HepG2 (cell line): Measurements from ENCODE around the gene ZNF320. TPM values are rescaled to one million over a fixed set of nuclear protein-coding genes. Genes with fewer than 3 reads are reported as not detected.
"Not testable (repeated sequence)": the region's sequence is repeated elsewhere in the genome, so short reads cannot be mapped to it uniquely, and the experiment has no call there.

Source experiments
- ELF1 ChIP-seq: sonication (generic); formaldehyde crosslinking; IDR thresholded peaks from 2 replicates; pipeline ENCODE4 v1.4.0; 2020; ENCODE audit warnings: missing genetic modification reagents
- FOXO1 ChIP-seq: sonication (generic); formaldehyde crosslinking; IDR thresholded peaks from 2 replicates; pipeline ENCODE4 v1.4.0; 2020; ENCODE audit warnings: missing genetic modification reagents
- FOXP1 ChIP-seq, 2 experiments: fragments of 450-650 bp in 1 of 2; IDR thresholded peaks; 2 replicates each; pipeline ENCODE4 v1.6.1; 2017 to 2018; ENCODE audit warnings: antibody characterized with exemption in 1 of 2
- ISL2 ChIP-seq: sonication (generic); formaldehyde crosslinking; IDR thresholded peaks from 2 replicates; pipeline ENCODE4 v1.5.0; 2020; ENCODE audit warnings: missing genetic modification reagents
- MYC ChIP-seq: sonication (generic); formaldehyde crosslinking; IDR thresholded peaks from 2 replicates; pipeline ENCODE4 v1.9.0; 2021; ENCODE audit warnings: missing genetic modification reagents, borderline replicate concordance
- PHF21A ChIP-seq: sonication (generic); formaldehyde crosslinking; IDR thresholded peaks from 2 replicates; pipeline ENCODE4 v1.5.0; 2020; ENCODE audit warnings: mild to moderate bottlenecking, missing genetic modification reagents
- RARA ChIP-seq: IDR thresholded peaks from 2 replicates; pipeline ENCODE4 v1.6.1; 2016; ENCODE audit warnings: missing genetic modification reagents, missing compliant biosample characterization
- SOX13 ChIP-seq, 3 experiments: fragments of 450-650 bp in 1 of 3; sonication (generic) in 1 of 3; formaldehyde crosslinking in 1 of 3; IDR thresholded peaks in 2 of 3; conservative IDR thresholded peaks in 1 of 3; 2 replicates each; pipeline versions ENCODE4 v1.5.0 to v1.6.1; 2016 to 2020; ENCODE audit warnings: antibody characterized with exemption in 1 of 3, mild to moderate bottlenecking in 1 of 3, missing compliant biosample characterization in 1 of 3, missing genetic modification reagents in 1 of 3, moderate library complexity in 1 of 3
- SOX5 ChIP-seq: IDR thresholded peaks from 2 replicates; pipeline ENCODE4 v1.6.1; 2016; ENCODE audit warnings: borderline replicate concordance
- TAF1 ChIP-seq: sonication (generic); formaldehyde crosslinking; IDR thresholded peaks from 2 replicates; pipeline ENCODE4 v1.4.0; 2020; ENCODE audit warnings: missing genetic modification reagents
- TGIF2 ChIP-seq: IDR thresholded peaks from 2 replicates; pipeline ENCODE4 v1.6.1; 2016; ENCODE audit warnings: control low read depth, missing compliant biosample characterization
- THAP11 ChIP-seq: IDR thresholded peaks from 2 replicates; pipeline ENCODE4 v1.6.1; 2016; ENCODE audit warnings: missing biosample characterization, missing genetic modification reagents
- ZKSCAN8 ChIP-seq: IDR thresholded peaks from 2 replicates; pipeline ENCODE4 v1.6.1; 2016; ENCODE audit warnings: borderline replicate concordance, missing genetic modification reagents, missing compliant biosample characterization
- ZNF317 ChIP-seq: sonication (generic); formaldehyde crosslinking; IDR thresholded peaks from 2 replicates; pipeline ENCODE4 v1.5.0; 2020; ENCODE audit warnings: mild to moderate bottlenecking, missing genetic modification reagents
- polyA plus RNA-seq, 8 experiments: library from polyadenylated mRNA; depleted of rRNA in 3 of 8; stranded (reverse) in 7 of 8; unstranded in 1 of 8; fragments of >200 nt; fragmentation: Illumina TruSeq in 4 of 8; extraction: Trizol in 4 of 8; gene quantifications; 2 replicates each; pipeline versions ENCODE4 v1.2.1 to v1.2.3, GENCODE V29; 2011 to 2016; ENCODE audit warnings: low read depth in 4 of 8, missing spikeins in 1 of 8, mixed read lengths in 1 of 8; ENCODE audit not compliant: insufficient read depth in 1 of 8
- total RNA-seq, 5 experiments: library from RNA; depleted of rRNA; stranded (reverse); fragments of >200 nt; fragmentation: Illumina TruSeq; extraction: Trizol; gene quantifications; 2 replicates each; pipeline ENCODE4 v1.2.3, GENCODE V29; 2016; ENCODE audit warnings: low read depth in 1 of 5
- TF ChIP-seq, protein P1 (sequence below): IDR thresholded peaks from 2 replicates; pipeline ENCODE4 v1.6.1; 2016
- TF ChIP-seq, protein P2 (sequence below): IDR thresholded peaks from 2 replicates; pipeline ENCODE4 v1.6.1; 2016; ENCODE audit warnings: missing compliant biosample characterization, missing genetic modification reagents, borderline replicate concordance
- TF ChIP-seq, protein P3 (sequence below): sonication (generic); formaldehyde crosslinking; IDR thresholded peaks from 2 replicates; pipeline ENCODE4 v1.5.1; 2020; ENCODE audit warnings: mild to moderate bottlenecking, moderate library complexity, missing genetic modification reagents
- TF ChIP-seq, protein P4 (sequence below): sonication (generic); formaldehyde crosslinking; IDR thresholded peaks from 2 replicates; pipeline ENCODE4 v1.4.0; 2020; ENCODE audit warnings: missing genetic modification reagents

The ZNF320 gene
- total and polyA plus RNA-seq, 2 of the 13 experiments (the other 11 are each of a cell fraction or from before 2014, with no cell fraction given) = 0.49 TPM; not detected in 1

DNA sequence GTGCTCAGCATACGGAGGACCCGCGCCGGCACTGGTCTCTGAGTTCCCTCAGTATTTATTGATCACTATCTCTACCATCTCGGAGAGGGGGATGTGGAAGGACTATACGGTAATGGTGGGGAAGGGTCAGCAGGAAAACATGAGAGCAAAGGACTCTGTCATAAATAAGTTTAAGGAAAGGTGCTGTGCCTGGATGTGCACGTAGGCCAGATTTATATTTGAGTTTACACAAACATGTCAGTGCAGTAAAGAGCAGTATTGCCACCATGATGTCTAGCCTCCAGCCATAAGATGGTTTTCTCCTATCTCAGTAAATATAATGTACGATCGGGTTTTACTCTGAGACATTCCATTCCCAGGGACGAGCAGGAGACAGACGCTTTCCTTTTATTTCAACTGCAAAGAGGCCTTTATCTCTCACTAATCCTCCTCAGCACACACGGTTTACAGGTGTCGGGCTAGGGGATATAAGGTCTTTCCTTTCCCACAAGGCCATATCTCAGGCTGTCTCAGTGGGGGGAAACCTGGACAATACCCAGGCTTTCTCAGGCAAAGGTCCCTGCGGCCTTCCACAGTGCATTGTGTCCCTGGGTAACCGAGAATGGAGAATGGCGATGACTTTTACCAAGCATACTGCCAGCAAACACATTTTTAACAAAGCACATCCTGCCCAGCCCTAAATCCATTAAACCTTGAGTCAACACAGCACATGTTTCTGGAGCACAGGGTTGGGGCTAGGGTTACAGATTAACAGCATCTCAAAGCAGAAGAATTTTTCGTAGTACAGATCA is 47.5 kb upstream of the ZNF320 start (continued):
- TF ChIP-seq, protein P1, sequence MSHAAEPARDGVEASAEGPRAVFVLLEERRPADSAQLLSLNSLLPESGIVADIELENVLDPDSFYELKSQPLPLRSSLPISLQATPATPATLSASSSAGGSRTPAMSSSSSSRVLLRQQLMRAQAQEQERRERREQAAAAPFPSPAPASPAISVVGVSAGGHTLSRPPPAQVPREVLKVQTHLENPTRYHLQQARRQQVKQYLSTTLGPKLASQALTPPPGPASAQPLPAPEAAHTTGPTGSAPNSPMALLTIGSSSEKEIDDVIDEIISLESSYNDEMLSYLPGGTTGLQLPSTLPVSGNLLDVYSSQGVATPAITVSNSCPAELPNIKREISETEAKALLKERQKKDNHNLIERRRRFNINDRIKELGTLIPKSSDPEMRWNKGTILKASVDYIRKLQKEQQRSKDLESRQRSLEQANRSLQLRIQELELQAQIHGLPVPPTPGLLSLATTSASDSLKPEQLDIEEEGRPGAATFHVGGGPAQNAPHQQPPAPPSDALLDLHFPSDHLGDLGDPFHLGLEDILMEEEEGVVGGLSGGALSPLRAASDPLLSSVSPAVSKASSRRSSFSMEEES (CRISPR knock-in tag) = 0 out of 2 replicates have a peak, but pooled peaks have one; percentile 43
- TF ChIP-seq, protein P2, sequence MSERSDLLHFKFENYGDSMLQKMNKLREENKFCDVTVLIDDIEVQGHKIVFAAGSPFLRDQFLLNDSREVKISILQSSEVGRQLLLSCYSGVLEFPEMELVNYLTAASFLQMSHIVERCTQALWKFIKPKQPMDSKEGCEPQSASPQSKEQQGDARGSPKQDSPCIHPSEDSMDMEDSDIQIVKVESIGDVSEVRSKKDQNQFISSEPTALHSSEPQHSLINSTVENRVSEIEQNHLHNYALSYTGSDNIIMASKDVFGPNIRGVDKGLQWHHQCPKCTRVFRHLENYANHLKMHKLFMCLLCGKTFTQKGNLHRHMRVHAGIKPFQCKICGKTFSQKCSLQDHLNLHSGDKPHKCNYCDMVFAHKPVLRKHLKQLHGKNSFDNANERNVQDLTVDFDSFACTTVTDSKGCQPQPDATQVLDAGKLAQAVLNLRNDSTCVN (CRISPR knock-in tag) = peak; percentile 33; the same call in 1 of the 2 replicates
- TF ChIP-seq TGIF2 (peak; percentile 66; the same call in 1 of the 2 replicates), ZNF317 (CRISPR knock-in tag) (peak; percentile 65; the same call in 1 of the 2 replicates), ELF1 (peak; percentile 35; the same call in 1 of the 2 replicates), ZKSCAN8 (CRISPR knock-in tag) (0 out of 2 replicates have a peak, but pooled peaks have one; percentile 17), MYC (CRISPR knock-in tag) (peak; percentile 46), ISL2 (CRISPR knock-in tag) (peak; percentile 39; the same call in 1 of the 2 replicates), FOXO1 (CRISPR knock-in tag) (0 out of 2 replicates have a peak, but pooled peaks have one; percentile 36), PHF21A (CRISPR knock-in tag) (peak; percentile 64), SOX13 (IDR thresholded peaks at IDR 0.05) (peak; percentile 74; the same call in 1 of the 2 replicates), SOX13 (CRISPR knock-in tag; conservative IDR thresholded peaks at IDR 0.05 in 1 of 2, IDR thresholded peaks at IDR 0.05 in 1 of 2) (peak in 1 of 2 experiments; percentile 94; a peak in 2 of 4 replicates), RARA (CRISPR knock-in tag) (peak; percentile 25; the same call in 1 of the 2 replicates), FOXP1 (CRISPR knock-in tag; IDR thresholded peaks at IDR 0.05) (peak; percentile 45; the same call in 1 of the 2 replicates), SOX5 (CRISPR knock-in tag) (peak; percentile 94), TAF1 (CRISPR knock-in tag) (peak; percentile 49; the same call in 1 of the 2 replicates), THAP11 (0 out of 2 replicates have a peak, but pooled peaks have one; percentile 40)
- TF ChIP-seq, protein P3, sequence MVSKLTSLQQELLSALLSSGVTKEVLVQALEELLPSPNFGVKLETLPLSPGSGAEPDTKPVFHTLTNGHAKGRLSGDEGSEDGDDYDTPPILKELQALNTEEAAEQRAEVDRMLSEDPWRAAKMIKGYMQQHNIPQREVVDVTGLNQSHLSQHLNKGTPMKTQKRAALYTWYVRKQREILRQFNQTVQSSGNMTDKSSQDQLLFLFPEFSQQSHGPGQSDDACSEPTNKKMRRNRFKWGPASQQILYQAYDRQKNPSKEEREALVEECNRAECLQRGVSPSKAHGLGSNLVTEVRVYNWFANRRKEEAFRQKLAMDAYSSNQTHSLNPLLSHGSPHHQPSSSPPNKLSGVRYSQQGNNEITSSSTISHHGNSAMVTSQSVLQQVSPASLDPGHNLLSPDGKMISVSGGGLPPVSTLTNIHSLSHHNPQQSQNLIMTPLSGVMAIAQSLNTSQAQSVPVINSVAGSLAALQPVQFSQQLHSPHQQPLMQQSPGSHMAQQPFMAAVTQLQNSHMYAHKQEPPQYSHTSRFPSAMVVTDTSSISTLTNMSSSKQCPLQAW = peak; percentile 91; the same call in 1 of the 2 replicates
- TF ChIP-seq, protein P4, sequence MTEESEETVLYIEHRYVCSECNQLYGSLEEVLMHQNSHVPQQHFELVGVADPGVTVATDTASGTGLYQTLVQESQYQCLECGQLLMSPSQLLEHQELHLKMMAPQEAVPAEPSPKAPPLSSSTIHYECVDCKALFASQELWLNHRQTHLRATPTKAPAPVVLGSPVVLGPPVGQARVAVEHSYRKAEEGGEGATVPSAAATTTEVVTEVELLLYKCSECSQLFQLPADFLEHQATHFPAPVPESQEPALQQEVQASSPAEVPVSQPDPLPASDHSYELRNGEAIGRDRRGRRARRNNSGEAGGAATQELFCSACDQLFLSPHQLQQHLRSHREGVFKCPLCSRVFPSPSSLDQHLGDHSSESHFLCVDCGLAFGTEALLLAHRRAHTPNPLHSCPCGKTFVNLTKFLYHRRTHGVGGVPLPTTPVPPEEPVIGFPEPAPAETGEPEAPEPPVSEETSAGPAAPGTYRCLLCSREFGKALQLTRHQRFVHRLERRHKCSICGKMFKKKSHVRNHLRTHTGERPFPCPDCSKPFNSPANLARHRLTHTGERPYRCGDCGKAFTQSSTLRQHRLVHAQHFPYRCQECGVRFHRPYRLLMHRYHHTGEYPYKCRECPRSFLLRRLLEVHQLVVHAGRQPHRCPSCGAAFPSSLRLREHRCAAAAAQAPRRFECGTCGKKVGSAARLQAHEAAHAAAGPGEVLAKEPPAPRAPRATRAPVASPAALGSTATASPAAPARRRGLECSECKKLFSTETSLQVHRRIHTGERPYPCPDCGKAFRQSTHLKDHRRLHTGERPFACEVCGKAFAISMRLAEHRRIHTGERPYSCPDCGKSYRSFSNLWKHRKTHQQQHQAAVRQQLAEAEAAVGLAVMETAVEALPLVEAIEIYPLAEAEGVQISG (CRISPR knock-in tag) = peak; percentile 32; the same call in 1 of the 2 replicates
- TF ChIP-seq FOXP1 (IDR thresholded peaks at IDR 0.05) = not testable (repeated sequence)
